ENCODE results near the gene ADCY10. TPM values are rescaled to one million over a fixed set of nuclear protein-coding genes. Genes with fewer than 3 reads are reported as not detected.

ADCY10 gene
- total RNA-seq, 6 experiments from 2014 or later = 0.43 to 5.8 (median 1.5) TPM

GRCh38 chr1:167904652-167905130 lies 9.2 kb downstream of the ADCY10 start:
- peak; percentile 69 to 87 (median 76) for ATAC-seq
- TF ChIP-seq CTCF (IDR thresholded peaks at IDR 0.05) (no peak), POLR2A (IDR thresholded peaks at IDR 0.05) (no peak)
- peak in 1 of 3 donors; percentile 46 for DNase-seq
- H3K4me3 ChIP-seq = no peak overlapping the region
- no peaks in the 10 kb centered on the region for H3K36me3 ChIP-seq
- no peaks in the 10 kb centered on the region for H3K27me3 ChIP-seq
- H3K4me1 ChIP-seq = peaks cover 0 to 15% (median 5%) of the 10 kb centered on the region in 4 donors
- H3K27ac ChIP-seq = no peak overlapping the region
- intact Hi-C loops (cut with DNase I) = no loop called here
- no peaks in the 10 kb centered on the region for H3K9me3 ChIP-seq
- whole genome bisulfite sequencing (ENCODE audit: insufficient coverage, low coverage, low lambda C conversion rate, missing lambda C conversion rate) = 14% methylated on average over 3 of the region's 4 CpGs

- intact Hi-C loops (cut with DNase I) = no loop called here
- no peaks in the 10 kb centered on the region for H3K9me3 ChIP-seq
- no peaks in the 10 kb centered on the region for H3K27me3 ChIP-seq
- no peak overlapping the region for H3K4me3 ChIP-seq
- no peak for ATAC-seq
- H3K36me3 ChIP-seq = no peaks in the 10 kb centered on the region
- no peak for DNase-seq
- 92% methylated on average over 4 of the region's 4 CpGs for WGBS (ENCODE audit: insufficient coverage, low coverage, low lambda C conversion rate, missing lambda C conversion rate)
- TF ChIP-seq CTCF (IDR thresholded peaks at IDR 0.05) (no peak), POLR2A (IDR thresholded peaks at IDR 0.05) (no peak)
- peaks cover 0 to 27% (median 9%) of the 10 kb centered on the region in 4 donors for H3K4me1 ChIP-seq
- no peak overlapping the region for H3K27ac ChIP-seq
These were observed 13.0 kb downstream of the ADCY10 start for GRCh38 chr1:167900907-167901306.

GRCh38 chr1:167899253-167899681 lies 14.7 kb downstream of the ADCY10 start:
- TF ChIP-seq POLR2A (IDR thresholded peaks at IDR 0.05) = no peak
- no peak for TF ChIP-seq CTCF (IDR thresholded peaks at IDR 0.05)
- Histone ChIP-seq H3K4me3 (no peak overlapping the region), H3K27me3 (no peaks in the 10 kb centered on the region), H3K27ac (peak overlapping the region; percentile 28 to 74 (median 58)), H3K4me1 (peaks cover 0 to 15% (median 4%) of the 10 kb centered on the region in 4 donors), H3K9me3 (no peaks in the 10 kb centered on the region), H3K36me3 (no peaks in the 10 kb centered on the region)
- intact Hi-C loops (cut with DNase I) = no loop called here
- ATAC-seq (peak; percentile 94 to 98 (median 95)), DNase-seq (peak; percentile 86 to 94 (median 91))
- 63% methylated on average over 1 of the region's 4 CpGs for WGBS (ENCODE audit: insufficient coverage, low coverage, low lambda C conversion rate, missing lambda C conversion rate)

GRCh38 chr1:167898578-167899222 lies 15.2 kb downstream of the ADCY10 start:
- H3K4me1 ChIP-seq = peaks cover 0 to 15% (median 4%) of the 10 kb centered on the region in 4 donors
- H3K27me3 ChIP-seq = no peaks in the 10 kb centered on the region
- WGBS (ENCODE audit: insufficient coverage, low coverage, low lambda C conversion rate, missing lambda C conversion rate) = 63% methylated on average over 7 of the region's 9 CpGs

More at GRCh38 chr1:167898578-167899222, 15.2 kb downstream of the ADCY10 start:
- Histone ChIP-seq H3K4me3 (no peak overlapping the region), H3K27ac (peak overlapping the region; percentile 28 to 74 (median 58)), H3K36me3 (no peaks in the 10 kb centered on the region), H3K9me3 (no peaks in the 10 kb centered on the region)
- no peak for TF ChIP-seq POLR2A (IDR thresholded peaks at IDR 0.05)
- no peak for TF ChIP-seq CTCF (IDR thresholded peaks at IDR 0.05)
- no peak for DNase-seq
- ATAC-seq = peak; percentile 39 to 69 (median 60)
- intact Hi-C loops (cut with DNase I) = no loop called here

All from right lobe of liver (tissue), 6 donors.